GM13976 (cell line): ENCODE measurements around the gene PAXX.

Source experiments
- DNase-seq: peaks from one replicate; pipeline ENCODE4 v3.0.0; 2012; ENCODE audit warnings: low spot score
- in situ Hi-C: fragments of 300-500 bp; cut with MboI; formaldehyde crosslinking; loops from one replicate; pipeline ENCODE4 v1.12.0; 2022; ENCODE audit warnings: low sequenced_read_pairs, mixed read lengths, inconsistent platforms; ENCODE audit not compliant: unreplicated experiment
- TF ChIP-seq, protein P1 (sequence below): IDR thresholded peaks from 2 replicates; pipeline ENCODE4 v1.5.1; 2012; ENCODE audit warnings: borderline replicate concordance, mild to moderate bottlenecking; ENCODE audit not compliant: insufficient read depth; ENCODE audit errors: extremely low read depth, missing control alignments, control extremely low read depth

PAXX gene

DNA sequence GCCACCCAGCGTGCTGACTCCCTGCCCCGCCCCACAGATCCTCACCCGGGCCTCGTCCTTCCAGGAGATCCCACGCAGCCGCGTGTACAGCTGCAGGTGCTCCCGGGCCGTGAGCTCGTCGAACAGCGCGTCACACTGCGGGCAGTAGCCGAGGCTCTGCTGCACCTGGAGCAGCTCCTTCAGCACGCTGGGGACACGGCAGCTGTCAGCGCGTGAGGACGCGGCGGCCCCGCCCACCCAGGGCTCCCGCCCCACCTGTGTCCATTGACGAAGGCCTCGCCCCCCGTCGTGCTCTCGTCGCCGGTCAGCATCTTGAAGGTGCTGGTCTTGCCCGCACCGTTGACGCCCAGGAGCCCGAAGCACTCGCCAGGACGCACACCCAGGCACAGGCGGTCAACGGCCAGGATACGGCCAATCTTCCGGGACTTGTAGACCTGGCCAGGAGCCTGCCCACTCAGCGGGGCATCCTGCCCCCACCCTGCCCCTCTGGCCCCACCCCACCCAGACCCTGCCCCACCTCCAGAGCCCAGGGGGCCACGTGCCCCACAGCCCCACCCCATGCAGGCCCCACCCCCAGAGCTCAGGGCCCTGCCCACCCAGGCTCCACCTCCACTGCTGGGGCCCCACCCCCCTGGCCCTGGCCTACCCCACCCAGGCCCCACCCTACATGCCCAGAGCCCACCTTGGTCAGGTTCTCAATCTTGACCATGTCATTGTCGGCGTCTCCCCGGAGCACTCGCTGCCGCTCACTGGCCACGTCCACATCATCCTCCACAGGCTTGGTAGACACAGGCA lies 17.9 kb downstream of the PAXX start:
- DNase-seq = no peak
- TF ChIP-seq, protein P1, sequence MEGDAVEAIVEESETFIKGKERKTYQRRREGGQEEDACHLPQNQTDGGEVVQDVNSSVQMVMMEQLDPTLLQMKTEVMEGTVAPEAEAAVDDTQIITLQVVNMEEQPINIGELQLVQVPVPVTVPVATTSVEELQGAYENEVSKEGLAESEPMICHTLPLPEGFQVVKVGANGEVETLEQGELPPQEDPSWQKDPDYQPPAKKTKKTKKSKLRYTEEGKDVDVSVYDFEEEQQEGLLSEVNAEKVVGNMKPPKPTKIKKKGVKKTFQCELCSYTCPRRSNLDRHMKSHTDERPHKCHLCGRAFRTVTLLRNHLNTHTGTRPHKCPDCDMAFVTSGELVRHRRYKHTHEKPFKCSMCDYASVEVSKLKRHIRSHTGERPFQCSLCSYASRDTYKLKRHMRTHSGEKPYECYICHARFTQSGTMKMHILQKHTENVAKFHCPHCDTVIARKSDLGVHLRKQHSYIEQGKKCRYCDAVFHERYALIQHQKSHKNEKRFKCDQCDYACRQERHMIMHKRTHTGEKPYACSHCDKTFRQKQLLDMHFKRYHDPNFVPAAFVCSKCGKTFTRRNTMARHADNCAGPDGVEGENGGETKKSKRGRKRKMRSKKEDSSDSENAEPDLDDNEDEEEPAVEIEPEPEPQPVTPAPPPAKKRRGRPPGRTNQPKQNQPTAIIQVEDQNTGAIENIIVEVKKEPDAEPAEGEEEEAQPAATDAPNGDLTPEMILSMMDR = no peak
- in situ Hi-C loops = no loop called here

DNA sequence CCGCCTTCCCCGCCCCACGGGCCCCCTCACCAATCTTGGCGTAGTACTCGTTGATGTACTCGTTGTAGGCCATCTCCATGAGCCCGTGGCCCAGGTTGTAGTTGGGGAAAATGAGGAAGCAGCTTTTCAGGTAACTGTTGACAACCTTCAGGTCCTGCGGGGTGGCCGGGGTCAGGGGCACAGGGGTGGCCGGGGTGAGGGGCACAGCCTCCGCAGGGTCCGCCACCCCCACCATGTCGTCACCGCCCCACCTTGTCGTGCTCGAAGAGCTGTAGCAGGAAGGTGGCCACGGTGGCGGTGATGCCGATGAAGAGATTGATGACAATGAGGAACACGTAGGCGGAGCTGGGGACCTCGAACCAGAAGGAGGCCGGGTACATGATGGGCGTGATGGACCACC lies 18.9 kb downstream of the PAXX start:
- no peak for DNase-seq
- TF ChIP-seq, protein P1 = no peak
- in situ Hi-C loops = no loop called here

DNA sequence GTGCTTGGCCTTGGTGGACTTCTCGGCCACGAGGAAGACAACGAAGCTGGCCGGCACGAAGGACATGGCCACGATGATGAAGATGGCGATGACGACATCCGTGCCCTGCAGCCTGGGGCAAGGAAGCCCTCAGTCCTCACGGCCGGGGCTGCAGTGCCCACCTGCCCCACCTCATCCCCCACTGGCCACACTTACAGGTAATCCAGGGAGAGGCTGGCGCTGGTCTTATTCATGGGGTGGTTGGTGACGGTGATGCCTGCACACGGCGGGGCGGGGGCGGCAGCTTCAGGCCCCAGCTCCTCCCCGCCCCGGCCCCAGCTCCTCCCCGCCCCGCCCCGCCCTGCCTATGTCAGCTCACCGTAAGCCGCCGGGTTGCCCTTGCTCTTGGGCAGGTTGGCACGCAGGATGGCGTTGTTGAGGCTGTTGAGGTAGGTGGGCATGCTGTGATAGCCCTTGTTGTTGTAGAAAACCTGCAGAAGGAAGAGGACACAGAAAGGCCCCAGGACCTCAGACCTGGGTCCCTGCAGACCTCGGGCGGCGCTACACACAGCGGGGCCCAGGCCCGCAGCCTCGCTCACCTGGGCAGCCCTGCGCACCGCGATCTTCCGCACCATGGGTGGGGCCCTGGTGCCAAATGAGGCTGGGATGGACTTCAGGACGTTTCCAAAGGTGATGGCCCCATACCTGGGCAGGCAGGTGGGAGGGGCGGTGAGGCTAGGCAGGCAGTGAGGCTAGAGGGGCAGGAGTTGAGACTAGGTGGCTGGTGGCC lies 19.9 kb downstream of the PAXX start:
- in situ Hi-C loops = no loop called here

DNA sequence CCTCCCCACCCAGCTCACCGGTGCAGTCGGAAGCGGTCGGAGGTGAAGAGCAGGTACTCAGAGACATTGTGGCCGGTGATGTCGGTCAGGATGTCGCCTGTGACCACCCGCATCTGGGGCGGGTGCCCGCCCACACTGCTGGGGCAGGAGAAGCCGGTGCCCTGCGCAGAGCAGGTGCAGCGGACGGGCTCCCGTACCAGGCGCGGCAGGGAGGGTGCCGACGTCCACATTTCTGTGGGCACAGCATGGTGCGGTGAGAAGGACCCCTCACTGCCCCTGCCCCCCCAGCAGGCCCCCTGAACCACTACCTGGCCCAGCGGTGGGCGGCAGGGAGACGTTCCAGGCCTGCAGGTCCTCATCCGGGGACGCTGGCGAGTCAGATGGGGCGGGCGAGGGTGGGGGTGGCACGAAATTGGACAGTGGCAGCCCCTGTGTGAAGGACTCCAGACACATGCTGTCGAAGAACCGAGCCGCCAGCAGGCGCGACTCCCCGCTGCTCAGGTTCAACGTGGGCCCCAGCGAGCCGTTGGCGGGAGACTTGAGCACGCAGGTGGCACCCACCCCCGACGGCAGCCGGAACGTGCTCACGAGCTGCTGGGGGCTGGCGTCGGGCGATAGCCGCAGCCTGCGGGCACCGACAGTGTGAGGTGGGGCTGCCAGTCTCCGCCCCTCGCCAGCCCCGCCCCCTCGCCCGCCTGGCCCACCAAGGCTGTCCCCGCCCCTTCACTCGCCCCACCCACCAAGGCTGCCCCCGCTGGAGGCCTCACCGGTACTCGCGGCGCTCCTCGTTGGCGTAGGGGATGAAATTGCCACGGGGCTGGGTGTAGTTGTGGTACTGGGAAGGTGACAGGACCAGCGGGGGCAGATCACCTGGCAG lies 20.7 kb downstream of the PAXX start:
- no peak for DNase-seq
- TF ChIP-seq, protein P1 = no peak
- in situ Hi-C loops = no loop called here

More for the DNA sequence above, 19.9 kb downstream of the PAXX start:
- DNase-seq = no peak
- TF ChIP-seq, protein P1 = no peak

DNA sequence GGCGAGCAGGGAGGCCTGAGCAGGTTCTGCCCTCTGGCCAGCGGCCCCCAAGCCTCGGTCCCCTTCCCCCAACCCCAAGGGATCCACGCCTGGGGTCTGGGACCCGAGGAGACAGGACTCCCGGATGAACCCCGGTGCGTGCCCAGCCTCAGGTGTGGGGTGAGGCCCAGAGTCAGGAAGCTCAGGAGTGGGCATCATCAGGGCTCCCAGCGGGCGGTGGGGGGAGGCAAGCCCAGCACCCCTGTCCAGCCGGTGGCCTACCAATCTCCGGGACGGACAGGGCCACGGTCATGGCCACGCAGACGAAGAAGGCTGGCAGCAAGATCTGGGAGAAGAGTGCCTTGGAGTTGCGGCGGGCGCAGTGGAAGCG lies 21.3 kb downstream of the PAXX start:
- TF ChIP-seq, protein P1 = no peak
- in situ Hi-C loops = no loop called here
- DNase-seq = no peak

DNA sequence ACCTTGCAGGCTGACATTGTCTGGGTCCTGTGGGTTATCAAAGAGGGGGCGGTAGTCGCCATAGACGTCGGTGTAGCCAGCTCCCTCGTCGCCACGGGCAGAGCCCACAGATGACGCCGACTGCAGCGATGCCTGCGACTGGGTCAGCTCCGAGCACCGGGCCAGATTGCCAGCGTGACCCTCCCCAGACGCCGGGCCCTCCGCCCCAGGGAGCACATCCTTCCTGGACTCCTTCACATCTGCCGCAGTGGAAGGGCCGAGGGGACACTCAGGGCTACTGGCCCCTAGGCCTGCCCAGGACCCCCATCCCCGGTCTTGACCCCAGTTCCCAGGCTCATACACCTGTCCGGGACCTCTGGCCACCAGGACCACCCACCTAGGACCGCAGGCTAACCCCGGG lies 21.9 kb downstream of the PAXX start:
- no peak for DNase-seq
- TF ChIP-seq, protein P1 = no peak
- in situ Hi-C loops = no loop called here
